Stimulated activated CD4-positive, alpha-beta T cell treated with anti-CD3 and anti-CD28 coated beads, TNF-alpha, amount 100 ng/mL, for 24 hours (primary cell): ENCODE data around the gene ATP1B4.

Experiments used
- DNase-seq, 3 experiments: peaks; one replicate each; pipeline ENCODE4 v3.0.0-alpha.2; 2020; ENCODE audit warnings: low read depth in 3 of 3

Gene ATP1B4

DNA sequence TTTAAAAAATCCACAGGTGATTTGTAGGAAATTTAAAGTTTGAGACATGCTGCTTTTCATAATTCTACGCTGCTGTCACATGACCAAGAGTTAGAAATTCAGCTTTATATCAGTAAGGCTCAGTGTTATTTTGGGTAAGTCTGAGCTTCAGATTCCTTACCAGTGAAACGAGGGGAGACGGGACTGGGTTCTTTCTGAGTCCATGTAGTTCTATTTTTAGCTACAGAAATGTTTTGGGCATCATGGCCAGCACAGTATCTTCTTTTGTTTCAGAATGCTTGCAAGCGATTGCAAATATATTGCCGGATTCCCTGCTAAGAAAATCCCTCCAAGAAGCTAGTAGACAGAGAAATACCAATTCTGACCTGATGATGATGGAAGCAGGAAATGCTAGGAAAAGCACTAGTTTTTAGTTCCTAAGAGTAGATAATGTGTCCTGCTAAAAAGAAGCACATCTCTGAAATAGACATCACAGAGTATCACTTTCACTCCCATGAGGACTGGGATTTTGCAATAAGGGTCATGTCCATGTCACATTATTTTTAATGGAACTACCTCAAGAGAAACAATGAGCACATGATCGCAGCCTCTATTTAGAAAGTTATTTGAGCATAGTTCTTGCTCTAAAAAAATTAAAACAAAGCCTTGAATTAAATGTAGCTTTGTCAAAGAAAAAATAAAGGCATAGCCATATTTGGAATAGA, 10.9 kb downstream of the ATP1B4 start:
- no peak for DNase-seq

- no peak for DNase-seq
These were observed 15.3 kb downstream of the ATP1B4 start for GRCh38 chrX:120377179-120377578.

- DNase-seq, result no peak
These were observed 15.8 kb downstream of the ATP1B4 start for GRCh38 chrX:120377715-120378114.

DNA sequence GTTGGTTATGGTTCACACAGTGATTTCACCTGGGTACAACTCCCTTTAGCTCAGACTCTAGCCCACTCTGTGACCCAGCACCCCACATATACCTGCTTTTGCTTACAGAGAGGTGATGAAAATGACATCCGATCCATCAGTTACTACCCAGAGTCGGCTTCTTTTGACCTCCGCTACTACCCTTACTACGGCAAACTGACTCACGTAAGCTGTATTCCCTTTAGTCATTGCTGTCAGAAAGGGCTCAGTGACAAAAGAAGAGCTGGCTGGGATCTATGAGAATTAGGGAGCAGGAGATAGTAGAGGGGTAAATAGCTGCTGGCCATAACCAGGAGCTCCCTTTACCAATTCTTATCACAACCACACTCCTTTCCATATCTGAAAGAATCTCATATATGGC, 16.7 kb downstream of the ATP1B4 start:
- no peak for DNase-seq

GRCh38 chrX:120379937-120380681, 18.2 kb downstream of the ATP1B4 start:
- no peak for DNase-seq

DNA sequence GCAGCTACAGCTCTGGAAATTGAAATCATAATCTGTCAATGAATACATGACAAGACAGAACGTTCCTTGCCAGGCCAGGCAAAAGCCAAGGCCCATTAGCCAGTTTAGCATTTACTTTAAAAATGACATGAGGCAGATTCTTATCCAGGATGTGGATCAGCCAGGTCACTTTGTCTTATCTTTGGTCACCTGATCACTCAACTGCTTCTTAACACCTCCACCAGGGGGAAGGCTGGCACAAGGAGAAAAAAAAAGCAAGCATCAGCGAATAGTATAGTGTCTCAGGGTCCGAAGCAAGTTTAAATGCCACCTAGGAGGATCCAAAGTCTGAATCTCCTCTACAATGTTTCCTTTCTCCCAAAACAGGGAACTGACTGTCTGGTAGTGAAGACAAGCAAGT, 18.8 kb downstream of the ATP1B4 start:
- no peak for DNase-seq

DNA sequence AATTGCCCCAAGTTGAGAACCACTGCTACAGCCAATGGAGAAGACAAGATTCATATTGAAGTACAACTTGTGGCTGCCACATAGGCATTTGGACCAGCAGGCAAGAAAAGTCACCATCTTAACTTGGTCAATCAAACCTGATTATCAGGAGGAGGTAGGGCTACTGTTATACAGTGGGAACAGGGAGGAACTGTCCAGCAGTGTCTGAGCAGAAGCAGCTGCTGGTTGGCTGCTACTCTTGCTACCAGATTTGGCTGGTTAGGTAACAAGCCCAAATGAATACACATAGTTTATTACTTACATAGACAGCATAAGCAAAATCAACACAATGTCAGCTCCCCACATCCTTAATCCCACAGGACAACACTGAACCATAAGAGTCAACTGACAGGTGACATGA, 39.4 kb downstream of the ATP1B4 start:
- DNase-seq, result no peak

- DNase-seq, result no peak
These were observed 40.5 kb downstream of the ATP1B4 start for GRCh38 chrX:120402369-120402768.

DNA sequence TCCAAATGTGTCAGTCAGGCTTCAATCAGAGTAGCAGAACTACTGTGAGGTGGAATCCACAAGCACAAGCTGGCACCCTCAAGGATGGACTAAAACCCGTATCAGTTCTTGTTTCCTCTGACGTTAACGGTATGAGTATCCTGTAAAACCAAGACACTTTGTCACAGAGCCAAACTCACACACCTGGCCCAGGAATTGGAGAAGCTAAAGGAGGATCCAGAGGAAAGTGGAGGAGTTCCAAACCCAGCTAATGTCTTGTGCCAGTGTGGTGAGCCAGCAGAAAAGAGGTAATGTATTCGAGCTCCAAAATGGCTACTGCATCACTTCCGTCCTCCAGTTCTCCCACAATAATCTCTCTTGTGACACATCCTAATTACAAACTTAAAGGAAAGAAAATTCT, 44.7 kb downstream of the ATP1B4 start:
- DNase-seq, result no peak

DNA sequence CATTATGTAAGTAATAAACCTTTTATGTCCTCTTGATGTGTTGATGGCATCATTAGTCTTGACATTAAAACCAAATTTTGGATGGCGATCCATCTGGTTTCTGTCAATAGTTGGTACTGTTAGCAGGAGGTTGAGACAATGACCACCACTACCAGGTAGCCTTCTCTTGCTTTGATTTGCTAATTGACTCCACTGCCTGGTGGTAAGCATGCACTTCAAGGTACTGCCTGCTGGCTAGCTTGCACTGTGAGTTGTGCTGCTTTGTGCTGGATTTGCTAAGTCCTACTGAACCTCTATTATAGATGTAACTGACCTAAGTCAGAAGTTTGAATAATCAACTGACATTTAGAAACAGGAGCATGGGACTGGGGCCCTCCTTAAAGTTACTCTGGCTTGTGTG, 46.3 kb downstream of the ATP1B4 start:
- no peak for DNase-seq

GRCh38 chrX:120419463-120419862, 57.6 kb downstream of the ATP1B4 start:
- no peak for DNase-seq

GRCh38 chrX:120426599-120426998, 64.7 kb downstream of the ATP1B4 start:
- no peak for DNase-seq

GRCh38 chrX:120428309-120428708, 66.4 kb downstream of the ATP1B4 start:
- no peak for DNase-seq

DNA sequence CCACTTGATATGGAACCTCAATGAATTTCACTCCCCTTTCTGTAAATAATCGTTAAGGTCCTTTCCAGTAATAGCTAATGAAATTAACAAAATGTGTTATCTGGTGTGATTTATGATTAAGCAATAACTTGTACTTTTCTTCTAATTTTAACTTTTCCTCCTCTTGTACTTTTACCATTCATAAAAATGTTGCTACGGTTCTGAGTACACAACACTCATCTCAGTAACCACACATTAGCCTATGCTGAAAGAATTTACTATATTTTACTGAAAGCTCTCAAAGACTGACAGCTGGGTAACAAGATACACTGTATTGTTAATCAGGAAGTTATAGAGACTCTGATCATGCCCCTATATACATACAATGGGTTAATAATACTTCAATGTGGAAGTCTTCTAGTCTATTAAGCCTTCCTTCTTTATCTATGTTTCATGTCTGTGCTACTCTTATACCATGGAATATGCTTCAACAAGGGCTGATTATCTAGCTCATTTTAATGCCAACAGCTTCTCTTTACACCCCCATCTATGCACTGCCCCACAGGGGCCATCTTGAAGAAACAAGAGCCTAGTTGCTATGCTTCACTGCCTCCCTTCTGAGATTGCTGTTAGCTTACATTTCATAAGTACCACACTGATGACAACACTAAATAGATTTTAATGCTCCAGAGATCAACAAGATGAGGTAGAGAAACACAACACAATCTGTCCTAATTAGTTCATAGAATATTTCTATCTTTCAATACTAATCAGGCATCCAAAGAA, 68.1 kb downstream of the ATP1B4 start:
- no peak for DNase-seq
